NCI-H2196 (cell line): Measurements from ENCODE around the gene IL1RL1.

Experiments used
- DNase-seq: peaks from one replicate; lab custom pipeline; 2025; ENCODE audit not compliant: unreplicated experiment; lab: John Stamatoyannopoulos, UW

The IL1RL1 gene

GRCh38 chr2:102334486-102334885, 23.1 kb downstream of the IL1RL1 start:
- no peak for DNase-seq

DNA sequence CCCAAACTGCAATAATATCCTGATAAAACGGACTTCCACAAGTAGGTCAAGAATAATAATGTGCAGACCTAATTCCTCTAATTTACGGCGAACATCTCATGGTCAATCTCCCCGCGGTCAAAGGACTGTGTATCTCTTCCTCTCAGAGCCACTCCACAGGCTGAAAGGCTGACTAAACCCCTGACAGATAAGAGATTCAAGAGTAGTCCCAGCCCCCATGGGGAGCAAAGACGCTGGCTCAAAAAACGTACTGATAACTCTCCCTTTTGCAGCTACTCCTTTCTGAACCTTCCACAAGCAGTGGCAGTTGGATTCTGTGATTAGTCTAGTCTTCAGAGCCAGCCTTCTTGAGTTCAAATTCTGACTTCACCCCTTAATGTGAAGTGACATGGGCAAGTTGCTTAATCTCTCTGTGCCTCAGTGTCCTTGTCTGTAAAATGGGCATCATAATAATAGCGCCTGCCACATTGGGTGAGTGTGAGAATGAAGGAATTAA, 24.6 kb downstream of the IL1RL1 start:
- DNase-seq, result no peak

DNA sequence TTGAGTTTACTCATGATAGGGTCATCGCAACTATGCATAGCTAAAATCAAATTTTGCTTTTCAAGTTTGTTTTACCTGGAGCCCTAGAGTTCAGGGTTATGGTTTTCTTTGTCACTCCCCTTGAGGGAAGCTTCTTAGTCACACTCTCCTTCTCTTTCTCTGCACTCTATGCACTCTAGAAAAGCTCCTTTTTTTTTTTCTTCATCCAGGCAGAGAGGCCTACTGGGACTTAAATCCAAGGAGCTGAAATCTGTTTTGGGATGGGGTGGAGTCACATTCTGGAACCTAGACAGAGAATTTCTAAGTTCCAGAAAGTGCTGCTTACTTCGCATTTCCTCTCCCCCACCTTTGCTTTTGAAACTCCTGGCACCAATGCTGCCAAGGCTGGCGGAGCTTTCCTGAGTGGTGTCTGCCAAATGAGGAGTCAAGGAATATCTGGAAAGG, 25.2 kb downstream of the IL1RL1 start:
- no peak for DNase-seq

- no peak for DNase-seq
Observed at GRCh38 chr2:102337012-102337411, 25.6 kb downstream of the IL1RL1 start.

GRCh38 chr2:102337481-102338386, 26.4 kb downstream of the IL1RL1 start:
- DNase-seq, result no peak

DNA sequence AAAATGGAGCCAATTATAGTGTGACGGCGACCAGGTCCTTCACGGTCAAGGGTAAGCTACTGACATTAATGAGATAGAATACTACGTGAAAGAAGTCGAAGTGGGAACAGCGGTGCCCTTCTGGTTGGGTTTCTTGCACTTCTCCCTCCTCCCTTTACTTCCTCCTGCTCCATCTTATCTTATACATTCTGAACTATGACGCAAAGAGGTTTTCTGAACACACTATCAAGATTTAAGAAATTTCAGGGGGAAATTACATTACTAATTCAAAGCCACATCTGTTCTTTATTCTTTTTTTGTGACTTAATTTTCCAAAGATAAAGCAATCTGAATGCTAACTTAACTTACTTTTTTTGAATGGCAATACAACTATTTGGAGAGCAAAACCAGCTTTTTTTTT, 29.4 kb downstream of the IL1RL1 start:
- DNase-seq, result no peak

GRCh38 chr2:102342888-102343287, 31.5 kb downstream of the IL1RL1 start:
- DNase-seq, result no peak

- DNase-seq, result no peak
Observed at GRCh38 chr2:102344397-102344796, 33.0 kb downstream of the IL1RL1 start.

DNA sequence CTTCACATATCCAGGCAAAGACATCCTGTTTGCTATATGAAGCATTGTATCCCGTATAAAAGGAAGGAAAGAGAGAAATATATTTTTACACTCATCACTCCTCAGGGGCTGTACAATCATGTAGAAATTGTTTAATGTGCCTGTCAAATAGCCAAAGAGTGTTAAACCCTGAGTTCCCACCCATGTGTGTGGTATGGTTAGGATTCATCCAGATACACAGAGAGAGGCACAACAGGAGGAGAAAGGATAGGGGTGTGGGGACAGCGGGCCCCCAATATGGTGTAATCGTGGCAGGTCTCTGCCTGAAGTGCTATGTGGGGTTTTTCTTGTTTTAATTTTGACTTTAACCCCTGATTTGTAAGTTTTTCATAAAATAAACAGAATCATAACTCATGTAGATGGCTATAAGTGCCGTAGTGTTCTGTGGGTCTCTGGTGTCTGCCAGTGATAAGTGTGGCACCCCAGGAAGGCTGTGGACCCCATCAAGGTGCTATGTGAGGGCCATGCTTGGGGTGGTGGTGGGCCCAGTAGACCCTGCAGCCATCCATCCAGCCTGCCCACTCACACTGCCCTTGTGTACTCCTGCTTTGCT, 34.1 kb downstream of the IL1RL1 start:
- no peak for DNase-seq

- DNase-seq, result no peak
Observed at GRCh38 chr2:102346381-102347130, 35.2 kb downstream of the IL1RL1 start.

GRCh38 chr2:102350137-102350793, 38.9 kb downstream of the IL1RL1 start:
- no peak for DNase-seq

DNA sequence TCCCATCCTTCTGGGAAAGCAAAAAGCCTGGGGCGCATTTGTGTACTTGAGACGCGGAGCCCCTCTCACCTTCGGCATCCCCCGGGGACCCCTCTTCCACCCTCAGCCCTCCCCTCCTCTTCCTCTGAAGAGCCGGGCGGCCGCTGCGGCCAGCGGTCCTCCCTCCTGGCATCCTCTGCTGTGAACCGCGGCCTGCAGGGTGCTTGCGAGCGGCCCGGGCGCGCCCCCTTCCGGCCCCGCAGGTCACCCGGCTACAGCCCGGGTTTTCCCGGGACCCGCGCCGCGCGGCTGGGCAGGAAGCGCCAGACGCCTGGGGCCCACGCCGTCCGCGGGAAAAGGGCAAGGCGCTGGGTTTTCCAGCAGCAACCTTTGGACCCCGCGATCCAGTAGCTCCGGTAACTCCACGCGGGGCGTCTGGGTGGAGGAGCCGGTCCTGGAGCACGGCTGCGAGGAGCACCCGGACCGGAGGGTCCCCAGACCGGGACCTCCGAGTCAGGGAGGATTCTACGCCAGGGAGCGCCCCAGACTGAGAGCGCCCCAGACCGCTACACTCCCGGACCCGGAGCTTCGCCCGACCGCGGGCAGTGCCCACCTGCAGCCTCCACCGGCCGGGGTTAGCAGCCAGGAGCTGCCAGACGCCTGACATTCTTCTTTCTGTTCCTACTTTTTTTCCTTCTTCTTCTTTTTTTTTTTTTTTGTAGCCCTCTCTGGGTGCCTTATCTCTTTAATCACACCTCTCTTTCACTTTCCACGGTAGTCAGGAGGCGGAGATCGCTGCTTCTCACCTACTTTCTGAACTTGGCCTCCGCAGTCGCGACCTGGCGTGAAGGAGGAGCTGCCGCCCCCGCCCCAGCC, 44.4 kb downstream of the IL1RL1 start, which contains the start of gene IL18R1:
IL18R1 (plus strand) TSS at position 271 of the 855 bp plus-strand sequence. CDS start 6,865 bp downstream, outside the sequence.
- peak; percentile 14 for DNase-seq

DNA sequence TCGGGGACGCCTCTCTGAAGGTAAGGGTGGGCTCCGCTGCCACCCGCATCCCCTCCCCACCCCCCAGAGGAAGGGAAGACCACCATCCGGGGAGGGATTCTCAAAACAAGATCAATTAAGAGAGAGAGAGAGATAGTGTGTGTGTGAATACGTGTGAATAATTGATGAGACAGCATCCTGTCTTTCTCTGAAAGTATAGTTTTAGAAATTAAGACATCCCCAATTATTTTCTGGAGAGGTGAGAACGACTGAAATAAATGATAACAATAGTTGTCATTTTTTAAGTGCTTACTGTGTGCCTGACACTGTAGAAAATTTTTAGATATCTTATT, 45.0 kb downstream of the IL1RL1 start:
- no peak for DNase-seq

DNA sequence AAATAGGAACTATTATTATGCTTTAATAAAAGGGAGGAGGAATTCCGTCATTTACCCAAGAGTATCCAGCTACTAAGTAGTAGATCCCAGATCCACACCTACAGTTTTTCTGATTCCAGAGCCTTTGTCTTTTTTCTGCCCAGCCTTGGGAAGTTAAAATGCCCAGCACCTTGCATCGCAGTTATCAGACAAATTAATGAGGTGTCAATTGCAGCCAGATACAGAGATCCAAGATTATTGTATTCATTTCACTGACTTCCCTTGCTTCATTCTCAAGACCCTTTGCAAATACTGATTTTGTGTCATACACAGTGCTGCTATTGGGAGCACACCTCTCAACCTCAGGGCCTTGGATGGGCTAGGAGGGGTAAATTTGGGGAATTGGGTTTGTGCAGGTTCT, 45.4 kb downstream of the IL1RL1 start:
- no peak for DNase-seq

DNA sequence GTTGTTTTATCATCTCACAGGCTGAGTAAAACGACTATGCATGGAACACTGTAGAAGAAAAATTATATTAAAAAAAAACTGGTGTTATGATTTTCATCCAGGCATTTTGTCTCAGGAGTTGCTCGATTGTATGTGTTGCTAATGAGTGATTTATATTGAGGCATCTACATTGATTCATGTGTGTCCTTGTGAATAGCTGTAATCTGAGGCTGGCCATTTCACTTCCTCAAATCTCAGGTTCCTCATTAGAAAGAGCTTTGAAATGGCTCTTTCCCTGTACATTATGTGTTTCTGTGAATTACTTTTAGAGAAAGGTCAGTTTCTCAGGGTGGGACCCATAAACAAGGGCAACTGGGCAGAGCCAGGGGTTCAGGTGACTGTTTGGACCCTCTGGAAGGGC, 46.6 kb downstream of the IL1RL1 start:
- DNase-seq, result no peak

- no peak for DNase-seq
Observed at GRCh38 chr2:102358496-102358895, 47.1 kb downstream of the IL1RL1 start.

DNA sequence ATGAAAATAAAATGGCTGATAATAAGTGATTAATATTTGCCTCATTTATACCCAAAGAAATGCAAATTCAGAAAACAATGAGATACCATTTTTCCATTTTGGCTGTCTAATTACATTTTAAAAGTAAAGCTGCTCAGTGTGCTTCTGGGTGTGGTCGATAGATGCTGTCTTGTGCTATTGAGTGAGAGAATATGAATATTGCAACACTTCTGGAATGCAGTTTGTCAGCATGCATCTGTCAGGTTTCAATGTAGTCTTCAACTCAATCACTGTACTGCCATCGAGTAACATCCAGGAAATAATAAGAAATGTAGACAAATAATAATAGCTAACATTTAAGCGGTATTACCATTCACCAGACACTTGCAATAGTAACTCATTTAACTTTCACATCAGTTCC, 48.2 kb downstream of the IL1RL1 start:
- DNase-seq, result no peak

DNA sequence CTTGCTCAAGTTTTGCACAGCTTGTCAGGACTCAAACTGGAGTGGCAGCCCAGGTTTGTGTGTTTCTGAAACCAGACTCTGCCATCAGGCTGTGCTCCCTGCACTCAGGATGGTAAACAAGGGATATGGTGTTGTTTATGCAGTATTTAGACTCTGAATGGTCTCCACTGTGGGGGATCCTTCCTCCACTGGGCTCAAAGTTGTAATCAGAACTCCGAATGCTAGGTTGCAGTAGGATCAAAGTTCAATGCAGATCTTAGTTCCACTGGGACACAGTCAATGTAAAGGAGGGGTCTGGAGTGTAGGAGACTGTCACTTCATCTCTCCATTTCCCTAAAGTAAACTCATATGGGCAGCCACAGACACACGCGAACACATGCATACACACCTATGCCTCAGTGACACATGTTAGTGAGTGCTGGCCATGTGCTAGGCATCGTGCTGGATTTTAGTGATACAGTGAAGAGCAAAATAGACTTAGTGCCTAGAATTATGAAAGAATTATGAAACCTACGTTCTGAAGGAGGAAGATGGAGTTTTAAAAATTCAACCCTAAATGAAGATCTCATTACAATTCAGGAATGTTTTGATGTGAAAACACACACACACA, 50.4 kb downstream of the IL1RL1 start:
- no peak for DNase-seq

DNA sequence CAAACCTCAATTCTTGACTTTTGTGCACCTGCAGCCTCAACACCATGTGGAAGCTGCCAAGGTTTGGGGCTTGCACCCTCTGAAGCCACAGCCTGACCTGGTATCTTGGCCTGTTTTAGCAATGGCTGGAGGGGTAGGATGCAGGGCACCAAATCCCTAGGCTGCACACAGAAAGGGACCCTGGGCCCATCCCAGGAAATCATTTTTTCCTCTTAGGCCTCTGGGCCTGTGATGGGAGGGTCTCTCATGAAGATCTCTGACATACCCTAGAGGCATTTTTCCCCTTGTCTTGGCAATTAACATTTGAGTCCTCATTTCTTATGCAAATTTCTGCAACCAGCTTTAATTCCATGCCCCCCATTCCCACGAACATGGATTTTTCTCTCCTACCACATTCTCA, 54.4 kb downstream of the IL1RL1 start:
- no peak for DNase-seq
